GM12874 (cell line): ENCODE results near the gene AHCYL2.

ENCODE experiments used
- TF ChIP-seq, protein P1 (sequence below): IDR thresholded peaks from 2 replicates; pipeline ENCODE4 v1.5.1; 2011; ENCODE audit warnings: low read depth, mild to moderate bottlenecking, control low read depth, low read length, moderate library complexity; ENCODE audit not compliant: insufficient read depth

AHCYL2 gene

DNA sequence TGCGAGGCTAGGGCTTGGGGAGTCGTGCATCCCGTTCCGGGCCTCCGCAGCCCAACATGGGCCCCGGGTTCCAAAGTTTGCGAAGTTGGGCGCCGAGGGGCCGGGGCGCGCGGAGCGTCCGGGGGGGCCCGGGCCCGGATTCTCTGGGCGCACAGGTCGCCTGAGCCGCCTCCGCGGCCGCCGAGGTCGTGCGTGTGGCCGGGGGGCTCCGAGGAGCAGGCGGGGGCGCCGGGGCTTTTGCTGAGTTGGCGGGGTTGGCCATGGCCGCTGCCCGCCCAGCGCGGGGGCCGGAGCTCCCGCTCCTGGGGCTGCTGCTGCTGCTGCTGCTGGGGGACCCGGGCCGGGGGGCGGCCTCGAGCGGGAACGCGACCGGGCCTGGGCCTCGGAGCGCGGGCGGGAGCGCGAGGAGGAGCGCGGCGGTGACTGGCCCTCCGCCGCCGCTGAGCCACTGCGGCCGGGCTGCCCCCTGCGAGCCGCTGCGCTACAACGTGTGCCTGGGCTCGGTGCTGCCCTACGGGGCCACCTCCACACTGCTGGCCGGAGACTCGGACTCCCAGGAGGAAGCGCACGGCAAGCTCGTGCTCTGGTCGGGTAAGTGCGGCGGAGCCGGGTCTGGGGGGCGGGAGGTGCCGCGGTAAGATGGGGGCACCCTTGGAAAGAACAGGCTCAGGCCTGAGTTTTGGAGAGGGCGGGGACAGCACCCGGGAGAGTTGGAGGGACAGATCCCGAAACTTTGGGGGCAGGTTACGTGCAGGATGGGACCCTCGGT, 35.8 kb upstream of the AHCYL2 start:
- TF ChIP-seq, protein P1, sequence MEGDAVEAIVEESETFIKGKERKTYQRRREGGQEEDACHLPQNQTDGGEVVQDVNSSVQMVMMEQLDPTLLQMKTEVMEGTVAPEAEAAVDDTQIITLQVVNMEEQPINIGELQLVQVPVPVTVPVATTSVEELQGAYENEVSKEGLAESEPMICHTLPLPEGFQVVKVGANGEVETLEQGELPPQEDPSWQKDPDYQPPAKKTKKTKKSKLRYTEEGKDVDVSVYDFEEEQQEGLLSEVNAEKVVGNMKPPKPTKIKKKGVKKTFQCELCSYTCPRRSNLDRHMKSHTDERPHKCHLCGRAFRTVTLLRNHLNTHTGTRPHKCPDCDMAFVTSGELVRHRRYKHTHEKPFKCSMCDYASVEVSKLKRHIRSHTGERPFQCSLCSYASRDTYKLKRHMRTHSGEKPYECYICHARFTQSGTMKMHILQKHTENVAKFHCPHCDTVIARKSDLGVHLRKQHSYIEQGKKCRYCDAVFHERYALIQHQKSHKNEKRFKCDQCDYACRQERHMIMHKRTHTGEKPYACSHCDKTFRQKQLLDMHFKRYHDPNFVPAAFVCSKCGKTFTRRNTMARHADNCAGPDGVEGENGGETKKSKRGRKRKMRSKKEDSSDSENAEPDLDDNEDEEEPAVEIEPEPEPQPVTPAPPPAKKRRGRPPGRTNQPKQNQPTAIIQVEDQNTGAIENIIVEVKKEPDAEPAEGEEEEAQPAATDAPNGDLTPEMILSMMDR: no peak

DNA sequence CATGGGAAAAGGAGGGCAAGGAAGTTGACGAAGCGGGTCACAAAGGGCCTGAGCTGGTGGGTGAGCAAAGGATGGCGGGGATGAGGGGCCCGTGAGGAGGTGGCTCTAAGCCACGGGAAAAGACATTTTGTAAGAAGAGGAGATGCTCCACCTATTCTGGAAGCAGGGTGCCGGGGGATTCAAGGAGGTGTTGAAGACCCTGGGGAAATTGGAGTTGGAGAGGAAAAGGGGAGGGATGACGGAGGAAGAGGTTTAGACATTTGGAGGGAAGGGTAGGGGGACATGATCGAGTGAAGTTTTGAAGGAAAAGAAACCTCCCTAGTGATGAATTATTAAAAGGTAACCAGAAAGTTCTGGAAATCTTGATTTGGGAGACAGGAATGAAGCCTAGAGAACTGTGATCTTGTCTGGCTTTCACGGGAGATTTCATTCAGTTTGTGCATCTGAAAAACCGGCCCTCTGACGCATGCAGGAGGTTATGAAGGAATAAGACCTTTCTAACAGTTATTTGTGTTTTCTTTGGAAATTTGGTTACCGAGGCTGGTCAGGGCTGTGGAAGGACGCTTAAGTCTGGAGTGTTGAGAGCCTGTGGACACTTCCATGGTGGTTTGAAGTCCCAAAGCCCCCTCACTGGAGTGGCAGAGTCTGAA, 35.0 kb upstream of the AHCYL2 start:
- TF ChIP-seq, protein P1: no peak

DNA sequence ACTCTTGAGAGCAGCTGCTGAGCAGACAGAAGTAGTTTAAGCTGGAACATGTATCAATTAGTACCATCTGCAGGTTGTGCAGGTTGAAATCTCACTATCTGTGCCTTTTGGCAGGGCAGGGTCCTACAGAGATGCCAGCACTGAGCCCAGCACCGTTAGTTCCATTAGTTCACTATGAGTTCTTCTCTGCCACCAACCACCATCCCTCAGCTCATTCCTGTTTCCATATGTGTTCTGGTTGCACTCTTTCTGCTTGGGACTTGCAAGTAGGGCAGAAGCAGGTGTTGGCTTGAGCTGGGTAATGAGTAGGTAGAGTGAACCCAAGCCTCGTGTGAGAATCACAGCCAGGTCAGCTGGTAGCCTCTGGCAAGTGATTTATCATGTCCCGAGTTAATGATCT, 33.6 kb upstream of the AHCYL2 start:
- TF ChIP-seq, protein P1: no peak

DNA sequence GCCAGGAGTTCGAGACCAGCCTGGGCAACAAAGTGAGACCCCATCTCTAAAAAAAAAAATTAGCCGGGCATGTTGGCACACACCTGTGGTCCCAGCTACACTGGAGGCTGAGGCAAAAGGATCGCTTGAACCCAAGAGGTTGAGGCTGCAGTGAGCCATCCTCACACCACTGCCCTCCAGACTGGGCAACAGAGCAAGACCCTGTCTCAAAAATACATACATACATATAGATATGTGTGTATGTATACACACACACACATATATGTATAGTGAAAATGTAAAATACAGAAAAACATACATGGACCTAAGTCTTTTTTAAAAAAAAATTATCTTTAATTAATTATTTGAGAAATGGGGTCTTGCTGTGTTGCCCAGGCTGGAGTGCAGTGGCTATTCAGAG, 30.9 kb upstream of the AHCYL2 start:
- TF ChIP-seq, protein P1: no peak

DNA sequence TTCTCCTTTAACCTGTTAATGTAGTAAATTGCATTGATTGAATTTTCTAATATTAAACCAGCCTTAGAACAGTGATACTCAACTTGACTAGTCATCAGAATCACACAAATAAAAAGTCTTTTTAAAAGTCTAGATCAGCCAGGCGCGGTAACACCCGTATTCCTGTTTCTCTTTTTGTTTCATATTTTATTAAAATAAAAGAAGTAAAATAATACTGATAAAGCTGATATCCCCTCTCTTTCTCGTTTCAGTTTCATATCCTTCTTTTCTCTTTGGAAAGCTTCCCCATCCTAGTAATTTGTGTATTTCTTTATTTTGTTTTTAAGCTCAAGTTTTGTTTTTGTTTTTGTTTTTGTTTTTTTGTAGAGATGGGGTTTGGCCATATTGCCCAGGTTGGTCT, 27.1 kb upstream of the AHCYL2 start:
- TF ChIP-seq, protein P1: no peak

DNA sequence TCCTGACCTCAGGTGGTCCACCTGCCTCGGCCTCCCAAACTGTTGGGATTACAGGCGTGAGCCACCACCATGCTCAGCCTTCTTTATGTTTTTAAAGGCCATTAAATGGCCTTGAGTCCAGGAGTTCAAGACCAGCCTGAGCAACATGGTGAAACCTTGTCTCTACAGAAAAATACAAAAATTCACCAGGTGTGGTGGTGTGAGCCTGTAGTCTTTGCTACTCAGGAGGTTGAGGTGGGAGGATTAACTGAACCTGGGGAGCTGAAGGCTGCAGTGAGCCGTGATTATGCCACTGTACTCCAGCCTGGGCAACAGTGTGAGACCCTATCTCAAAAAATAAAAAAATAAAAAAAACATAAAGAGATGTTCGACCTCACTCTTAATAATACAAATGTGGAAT, 25.4 kb upstream of the AHCYL2 start:
- TF ChIP-seq, protein P1: no peak

DNA sequence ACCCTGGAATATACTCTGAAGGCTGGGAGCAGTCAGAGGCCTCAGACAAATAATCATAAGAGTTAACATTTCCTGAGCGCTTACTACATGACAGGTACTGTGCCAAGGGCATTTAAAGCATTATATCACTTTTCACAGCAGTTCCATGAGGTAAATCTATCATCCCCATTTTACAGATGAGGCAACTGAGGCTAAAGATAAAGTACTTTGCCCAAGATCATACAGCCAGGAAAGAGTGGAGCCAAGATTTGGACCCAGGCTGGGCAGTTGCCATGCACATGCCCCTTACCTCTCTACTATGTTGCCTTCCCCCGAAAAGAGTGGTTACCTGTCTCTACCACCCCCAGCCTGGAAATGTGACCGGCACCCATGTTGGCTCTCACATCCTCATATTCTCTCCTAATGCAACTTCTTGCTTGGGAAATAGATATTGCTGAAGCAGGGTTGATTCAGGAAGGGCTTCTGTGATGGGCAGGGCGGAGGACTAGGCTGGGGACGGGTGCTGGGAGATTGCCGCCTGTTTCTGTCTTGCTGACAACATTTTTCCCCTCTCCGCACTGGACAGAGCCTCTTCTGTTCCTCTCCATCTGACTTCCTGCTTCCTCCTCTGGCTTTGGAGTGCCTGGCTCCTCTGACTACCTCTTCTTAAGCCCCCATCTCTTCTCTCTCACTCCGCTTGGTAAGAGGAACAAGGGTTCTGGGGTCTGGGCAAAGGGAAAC, 22.6 kb upstream of the AHCYL2 start:
- TF ChIP-seq, protein P1: no peak
